Ectodermal cell (in vitro differentiated cells): ENCODE measurements around the gene SUN1.

ENCODE experiments used
- H3K27ac ChIP-seq: 2 replicates; pipeline ENCODE4 v1.7.0; 2013; ENCODE audit warnings: mild to moderate bottlenecking, low read depth, low read length; ENCODE audit not compliant: insufficient read depth, poor library complexity, severe bottlenecking
- H3K27me3 ChIP-seq: 2 replicates; pipeline ENCODE4 v1.7.0; 2013; ENCODE audit warnings: mild to moderate bottlenecking, low read length; ENCODE audit not compliant: insufficient read depth, control insufficient read depth, poor library complexity, severe bottlenecking
- H3K36me3 ChIP-seq: one replicate; pipeline ENCODE4 v1.7.0; 2013; ENCODE audit warnings: low read length; ENCODE audit not compliant: control insufficient read depth, insufficient read depth
- H3K4me1 ChIP-seq: one replicate; pipeline ENCODE4 v1.7.0; 2013; ENCODE audit warnings: low read length; ENCODE audit not compliant: control insufficient read depth, insufficient read depth
- H3K4me3 ChIP-seq: 2 replicates; pipeline ENCODE4 v1.7.0; 2013; ENCODE audit warnings: low read depth, low read length, control low read depth; ENCODE audit not compliant: insufficient read depth
- H3K9me3 ChIP-seq: 2 replicates; pipeline ENCODE4 v1.7.0; 2013; ENCODE audit warnings: mild to moderate bottlenecking, low read length, moderate library complexity; ENCODE audit not compliant: control insufficient read depth
- WGBS, 2 experiments: methylation state at CpG; one replicate each; pipeline ENCODE4 v1.1.7; 2013; ENCODE audit warnings: missing lambda C conversion rate in 2 of 2; 5-methylcytosine and 5-hydroxymethylcytosine counted together

The SUN1 gene

GRCh38 chr7:885261-885892 is 53.1 kb downstream of the SUN1 start:
- Histone ChIP-seq H3K27ac (no peak overlapping the region), H3K4me1 (no peaks in the 10 kb centered on the region), H3K27me3 (no peaks in the 10 kb centered on the region), H3K9me3 (no peaks in the 10 kb centered on the region), H3K4me3 (no peak overlapping the region), H3K36me3 (peaks cover 6% of the 10 kb centered on the region)
- 92 to 93% methylated on average over 25 of the region's 25 CpGs for WGBS, 2 experiments

DNA sequence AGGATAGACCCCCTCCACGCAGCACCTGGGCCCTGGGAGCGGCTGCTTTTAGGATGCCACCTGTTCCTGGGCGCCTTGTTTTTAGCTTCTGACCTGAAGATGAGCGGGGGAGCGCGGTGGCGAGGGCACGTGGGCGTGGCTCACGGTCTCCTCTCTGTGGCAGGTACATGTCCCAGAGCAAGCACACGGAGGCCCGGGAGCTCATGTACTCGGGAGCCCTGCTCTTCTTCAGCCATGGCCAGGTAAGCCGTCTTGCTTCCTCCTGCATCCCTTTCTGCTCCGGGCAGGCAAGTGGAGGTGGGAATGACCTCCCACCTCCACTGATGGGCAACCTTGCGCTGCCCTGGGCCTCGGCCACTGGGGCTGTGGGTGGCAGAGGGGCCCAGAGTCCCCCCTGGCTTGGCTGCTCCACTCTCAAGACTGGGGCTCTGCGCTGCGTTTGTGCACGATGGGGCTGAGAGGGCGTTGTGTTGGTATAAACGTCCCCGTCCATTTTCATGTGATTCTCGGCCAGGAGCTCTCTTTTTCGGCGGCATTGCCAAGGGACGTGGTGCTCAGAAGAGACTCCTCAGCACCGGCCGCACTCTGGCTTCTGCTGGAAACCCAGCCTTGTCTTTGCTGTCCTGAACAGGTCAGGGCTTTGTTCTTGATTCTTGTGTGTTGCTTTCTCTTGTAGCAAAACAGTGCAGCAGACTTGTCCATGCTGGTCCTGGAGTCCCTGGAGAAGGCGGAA is 53.8 kb downstream of the SUN1 start:
- no peak overlapping the region for H3K27ac ChIP-seq

GRCh38 chr7:886626-887487 is 54.6 kb downstream of the SUN1 start:
- peaks cover 13% of the 10 kb centered on the region for H3K36me3 ChIP-seq
- H3K4me1 ChIP-seq, result no peaks in the 10 kb centered on the region
- H3K27ac ChIP-seq, result no peak overlapping the region
- H3K27me3 ChIP-seq, result no peaks in the 10 kb centered on the region
- H3K4me3 ChIP-seq, result no peak overlapping the region
- H3K9me3 ChIP-seq, result no peaks in the 10 kb centered on the region
- 96% methylated on average over 40 of the region's 40 CpGs for WGBS, 2 experiments

More for the DNA sequence above, 53.8 kb downstream of the SUN1 start:
- H3K27me3 ChIP-seq, result no peaks in the 10 kb centered on the region
- H3K9me3 ChIP-seq, result no peaks in the 10 kb centered on the region
- no peak overlapping the region for H3K4me3 ChIP-seq
- WGBS, 2 experiments, result 88 to 89% methylated on average over 30 of the region's 30 CpGs
- peaks cover 13% of the 10 kb centered on the region for H3K36me3 ChIP-seq
- H3K4me1 ChIP-seq, result no peaks in the 10 kb centered on the region

GRCh38 chr7:887488-887820 is 55.2 kb downstream of the SUN1 start:
- peaks cover 13% of the 10 kb centered on the region for H3K36me3 ChIP-seq
- no peaks in the 10 kb centered on the region for H3K27me3 ChIP-seq
- no peaks in the 10 kb centered on the region for H3K4me1 ChIP-seq
- H3K27ac ChIP-seq, result no peak overlapping the region
- 95 to 96% methylated on average over 18 of the region's 18 CpGs for WGBS, 2 experiments
- no peaks in the 10 kb centered on the region for H3K9me3 ChIP-seq
- no peak overlapping the region for H3K4me3 ChIP-seq

DNA sequence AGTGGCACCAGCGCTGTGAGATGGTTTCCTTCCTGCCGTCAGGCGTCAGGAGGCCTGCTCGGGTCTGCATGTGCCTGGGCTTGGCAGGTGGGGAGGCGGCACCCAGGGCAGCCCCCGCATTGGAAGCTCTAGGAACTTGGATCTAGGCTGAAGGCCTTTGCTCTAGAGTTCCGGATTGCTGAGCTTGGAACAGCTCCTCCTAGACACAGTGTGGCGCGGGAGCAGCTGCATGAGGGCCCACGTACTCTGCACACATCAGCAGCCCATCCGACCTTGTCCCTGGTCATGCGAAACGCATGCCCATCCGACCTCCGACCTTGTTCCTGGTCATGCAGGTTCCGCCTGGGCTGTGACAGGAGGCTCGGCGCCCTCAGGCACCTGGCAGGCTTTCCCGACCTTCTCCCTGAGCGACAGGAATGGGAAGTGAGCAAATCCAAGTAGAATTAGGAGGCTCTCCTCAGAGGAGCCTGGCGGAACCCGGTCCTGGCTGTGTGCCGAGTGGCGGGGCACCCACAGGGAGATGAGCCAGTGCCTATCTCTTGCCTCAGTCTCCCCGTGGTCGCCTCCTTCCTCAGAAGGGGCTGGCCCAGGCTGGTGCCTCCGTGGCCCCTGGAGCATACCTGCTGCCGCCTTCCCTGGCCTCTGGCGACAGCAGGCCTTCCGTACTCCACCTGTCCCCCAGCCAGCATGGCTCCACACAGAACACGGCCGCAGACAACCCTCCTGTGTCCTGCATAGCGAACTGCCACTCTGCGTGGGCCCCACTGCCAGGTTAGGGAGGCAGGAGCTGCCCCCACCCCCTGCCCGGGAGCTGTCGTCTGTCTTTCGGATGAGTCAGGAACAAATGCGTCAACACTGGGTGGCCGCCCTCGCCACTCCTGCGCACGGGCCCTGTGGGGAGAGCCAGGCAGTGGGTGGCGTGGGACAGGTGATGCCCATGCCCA is 56.1 kb downstream of the SUN1 start:
- no peaks in the 10 kb centered on the region for H3K4me1 ChIP-seq
- peaks cover 15% of the 10 kb centered on the region for H3K36me3 ChIP-seq
- H3K27ac ChIP-seq, result no peak overlapping the region
- WGBS, 2 experiments, result 93 to 94% methylated on average over 43 of the region's 43 CpGs
- H3K9me3 ChIP-seq, result no peaks in the 10 kb centered on the region
- no peak overlapping the region for H3K4me3 ChIP-seq
- H3K27me3 ChIP-seq, result no peaks in the 10 kb centered on the region

- H3K27me3 ChIP-seq, result no peaks in the 10 kb centered on the region
- no peaks in the 10 kb centered on the region for H3K4me1 ChIP-seq
- no peak overlapping the region for H3K4me3 ChIP-seq
- peaks cover 21% of the 10 kb centered on the region for H3K36me3 ChIP-seq
- WGBS, 2 experiments, result 81 to 84% methylated on average over 15 of the region's 15 CpGs
- H3K27ac ChIP-seq, result no peak overlapping the region
- H3K9me3 ChIP-seq, result no peaks in the 10 kb centered on the region
These were observed 56.7 kb downstream of the SUN1 start for GRCh38 chr7:889025-889390.

DNA sequence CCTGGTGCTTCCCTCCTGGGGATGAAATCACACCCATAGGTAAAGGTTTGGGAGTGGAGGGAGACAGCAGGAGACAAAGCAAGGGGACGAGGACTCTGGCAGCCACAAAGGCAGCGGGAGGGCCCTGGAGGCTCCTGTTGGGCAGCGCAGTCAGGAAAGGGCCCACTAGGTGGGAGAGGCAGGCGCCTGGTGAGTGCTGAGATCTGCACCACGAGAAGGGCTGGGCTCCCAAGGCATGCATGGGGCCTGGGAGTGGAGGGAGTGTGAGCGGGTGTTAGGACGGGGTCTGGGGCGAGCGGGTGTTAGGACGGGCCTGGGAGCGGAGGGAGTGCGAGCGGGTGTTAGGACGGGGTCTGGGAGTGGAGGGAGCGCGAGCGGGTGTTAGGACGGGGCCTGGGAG is 57.1 kb downstream of the SUN1 start:
- H3K4me1 ChIP-seq, result no peaks in the 10 kb centered on the region
- no peak overlapping the region for H3K4me3 ChIP-seq
- peaks cover 25% of the 10 kb centered on the region for H3K36me3 ChIP-seq
- no peaks in the 10 kb centered on the region for H3K9me3 ChIP-seq
- no peak overlapping the region for H3K27ac ChIP-seq
- 78 to 81% methylated on average over 8 of the region's 18 CpGs for WGBS, 2 experiments
- no peaks in the 10 kb centered on the region for H3K27me3 ChIP-seq

GRCh38 chr7:890868-891267 is 58.6 kb downstream of the SUN1 start:
- 91 to 93% methylated on average over 15 of the region's 15 CpGs for WGBS, 2 experiments
- no peak overlapping the region for H3K4me3 ChIP-seq
- no peaks in the 10 kb centered on the region for H3K27me3 ChIP-seq
- H3K27ac ChIP-seq, result no peak overlapping the region
- H3K4me1 ChIP-seq, result no peaks in the 10 kb centered on the region
- peaks cover 37% of the 10 kb centered on the region for H3K36me3 ChIP-seq
- H3K9me3 ChIP-seq, result no peaks in the 10 kb centered on the region

DNA sequence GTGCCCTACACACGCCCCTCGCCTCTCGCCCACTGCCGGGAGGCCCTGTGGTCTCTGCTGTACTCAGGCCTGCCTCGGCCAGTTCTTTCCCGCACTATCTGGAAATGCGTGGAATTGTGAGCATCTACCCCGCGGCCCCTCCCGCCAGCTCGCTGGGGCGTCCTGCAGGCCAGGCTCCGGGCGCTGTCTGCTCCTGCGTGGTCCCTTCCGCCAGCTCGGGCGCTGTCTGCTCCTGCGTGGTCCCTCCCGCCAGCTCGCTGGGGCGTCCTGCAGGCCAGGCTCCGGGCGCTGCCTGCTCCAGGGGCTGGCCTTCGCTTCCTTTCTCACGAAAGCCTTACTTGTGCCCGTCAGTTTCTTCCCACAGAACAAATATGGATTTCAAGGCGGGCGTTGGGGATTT is 59.0 kb downstream of the SUN1 start:
- Histone ChIP-seq H3K27ac (no peak overlapping the region), H3K4me3 (no peak overlapping the region), H3K36me3 (peaks cover 38% of the 10 kb centered on the region), H3K27me3 (no peaks in the 10 kb centered on the region), H3K4me1 (no peaks in the 10 kb centered on the region), H3K9me3 (no peaks in the 10 kb centered on the region)
- 96% methylated on average over 29 of the region's 29 CpGs for WGBS, 2 experiments
